Mesenchymal stem cell (in vitro differentiated cells and primary cell): ENCODE data around the gene FAM78B.

ENCODE experiments used
- DNase-seq: peaks from one replicate; pipeline ENCODE4 v3.0.0-alpha.2; 2013
- H2AFZ ChIP-seq: one replicate; pipeline ENCODE4 v1.6.1; 2013; ENCODE audit warnings: low read depth, mild to moderate bottlenecking, control low read depth, inconsistent platforms, low read length, moderate library complexity
- H2AK5ac ChIP-seq: 2 replicates; pipeline ENCODE4 v1.6.1; 2013; ENCODE audit warnings: low read length, moderate library complexity, mild to moderate bottlenecking, inconsistent platforms; ENCODE audit not compliant: severe bottlenecking
- H2BK120ac ChIP-seq: one replicate; pipeline ENCODE4 v1.6.1; 2013; ENCODE audit warnings: low read depth, mild to moderate bottlenecking, inconsistent platforms, low read length, moderate library complexity
- H2BK12ac ChIP-seq, 2 experiments: one replicate each; pipeline ENCODE4 v1.6.1; 2013; ENCODE audit warnings: inconsistent platforms in 2 of 2, low read length in 2 of 2, mild to moderate bottlenecking in 2 of 2, moderate library complexity in 2 of 2, control low read depth in 1 of 2
- H2BK15ac ChIP-seq: one replicate; pipeline ENCODE4 v1.6.1; 2013; ENCODE audit warnings: mild to moderate bottlenecking, low read depth, inconsistent platforms; ENCODE audit not compliant: poor library complexity, severe bottlenecking
- H2BK5ac ChIP-seq: 2 replicates; pipeline ENCODE4 v1.6.1; 2013; ENCODE audit warnings: low read depth, mild to moderate bottlenecking, low read length, control low read depth, inconsistent platforms; ENCODE audit not compliant: poor library complexity, severe bottlenecking
- H3K14ac ChIP-seq, 2 experiments: one replicate each; pipeline ENCODE4 v1.6.1; 2013; ENCODE audit warnings: inconsistent platforms in 2 of 2, low read length in 2 of 2, control low read depth in 1 of 2, mild to moderate bottlenecking in 1 of 2, moderate library complexity in 1 of 2
- H3K18ac ChIP-seq, 2 experiments: one replicate each; pipeline ENCODE4 v1.6.1; 2013; ENCODE audit warnings: inconsistent platforms in 2 of 2, low read length in 2 of 2, control low read depth in 1 of 2, low read depth in 1 of 2, mild to moderate bottlenecking in 1 of 2
- H3K23ac ChIP-seq, 2 experiments: one replicate each; pipeline ENCODE4 v1.6.1; 2013; ENCODE audit warnings: inconsistent platforms in 2 of 2, low read length in 2 of 2, mild to moderate bottlenecking in 2 of 2, moderate library complexity in 2 of 2, control low read depth in 1 of 2
- H3K27ac ChIP-seq: 2 replicates; pipeline ENCODE4 v1.5.1; 2013; ENCODE audit warnings: mild to moderate bottlenecking, moderate library complexity, low read length, control low read depth, inconsistent platforms; ENCODE audit not compliant: poor library complexity, severe bottlenecking
- H3K27me3 ChIP-seq, 2 experiments: 2 replicates each; pipeline versions ENCODE4 v1.6.1 to v1.7.0; 2013; ENCODE audit warnings: low read length in 2 of 2, mild to moderate bottlenecking in 2 of 2, moderate library complexity in 2 of 2, control low read depth in 1 of 2, inconsistent platforms in 1 of 2; ENCODE audit not compliant: control insufficient read depth in 1 of 2, insufficient read depth in 1 of 2
- H3K36me3 ChIP-seq, 2 experiments: 2 replicates each; pipeline versions ENCODE4 v1.6.1 to v1.7.0; 2013; ENCODE audit warnings: low read length in 2 of 2, control low read depth in 1 of 2, inconsistent platforms in 1 of 2, low read depth in 1 of 2, mild to moderate bottlenecking in 1 of 2; ENCODE audit not compliant: insufficient read depth in 2 of 2, control insufficient read depth in 1 of 2
- H3K4ac ChIP-seq, 2 experiments: one replicate each; pipeline ENCODE4 v1.6.1; 2013; ENCODE audit warnings: inconsistent platforms in 2 of 2, low read length in 2 of 2, mild to moderate bottlenecking in 2 of 2, moderate library complexity in 2 of 2, control low read depth in 1 of 2, low read depth in 1 of 2
- H3K4me1 ChIP-seq: 2 replicates; pipeline ENCODE4 v1.6.1; 2013; ENCODE audit warnings: low read depth, low read length, control low read depth; ENCODE audit not compliant: control insufficient read depth, insufficient read depth
- H3K4me2 ChIP-seq: 2 replicates; pipeline ENCODE4 v1.6.1; 2013; ENCODE audit warnings: low read length, mild to moderate bottlenecking, inconsistent platforms; ENCODE audit not compliant: poor library complexity, severe bottlenecking
- H3K4me3 ChIP-seq, 2 experiments: 2 replicates each; pipeline versions ENCODE4 v1.5.1 to v1.7.0; 2013; ENCODE audit warnings: low read length in 2 of 2, mild to moderate bottlenecking in 2 of 2, control low read depth in 1 of 2, low read depth in 1 of 2; ENCODE audit not compliant: insufficient read depth in 1 of 2
- H3K79me1 ChIP-seq: replicated peaks from 2 replicates; pipeline ENCODE4 v1.6.1; 2013; ENCODE audit warnings: mild to moderate bottlenecking, control low read depth, low read length, inconsistent platforms; ENCODE audit not compliant: poor library complexity, severe bottlenecking
- H3K9ac ChIP-seq: 2 replicates; pipeline ENCODE4 v1.7.0; 2013; ENCODE audit warnings: mild to moderate bottlenecking, low read length, moderate library complexity
- H3K9me3 ChIP-seq: 2 replicates; pipeline ENCODE4 v1.7.0; 2013; ENCODE audit warnings: mild to moderate bottlenecking, low read length; ENCODE audit not compliant: control insufficient read depth
- H4K8ac ChIP-seq: one replicate; pipeline ENCODE4 v1.6.1; 2013; ENCODE audit warnings: inconsistent platforms, mild to moderate bottlenecking, low read length, moderate library complexity
- H4K91ac ChIP-seq: one replicate; pipeline ENCODE4 v1.6.1; 2013; ENCODE audit warnings: mild to moderate bottlenecking, low read length, inconsistent platforms
- WGBS: methylation state at CpG from one replicate; pipeline ENCODE4 v1.1.7; 2013; ENCODE audit warnings: mixed read lengths; 5-methylcytosine and 5-hydroxymethylcytosine counted together

FAM78B gene

GRCh38 chr1:166197141-166197540 lies 30.3 kb upstream of the FAM78B start:
- no peak overlapping the region for H2AK5ac ChIP-seq
- H3K79me1 ChIP-seq, result no peaks in the 10 kb centered on the region
- no peak overlapping the region for H2BK12ac ChIP-seq
- no peak overlapping the region for H4K8ac ChIP-seq
- no peak overlapping the region for H2BK5ac ChIP-seq
- H3K27me3 ChIP-seq, result no peaks in the 10 kb centered on the region
- no peaks in the 10 kb centered on the region for H3K9me3 ChIP-seq
- no peaks in the 10 kb centered on the region for H3K4me1 ChIP-seq
- H3K4me3 ChIP-seq, result no peak overlapping the region
- H3K36me3 ChIP-seq, result no peaks in the 10 kb centered on the region
- no peak overlapping the region for H3K9ac ChIP-seq
- H3K4ac ChIP-seq, result no peak overlapping the region
- DNase-seq, result no peak
- H2BK15ac ChIP-seq, result no peak overlapping the region
- no peak overlapping the region for H2AFZ ChIP-seq
- WGBS, result 89% methylated on average over 1 of the region's 1 CpG
- H4K91ac ChIP-seq, result no peak overlapping the region
- no peak overlapping the region for H3K23ac ChIP-seq
- H3K14ac ChIP-seq, result no peak overlapping the region
- H3K27ac ChIP-seq, result no peak overlapping the region
- no peak overlapping the region for H3K18ac ChIP-seq
- no peak overlapping the region for H3K4me2 ChIP-seq
- H2BK120ac ChIP-seq, result no peak overlapping the region

GRCh38 chr1:166193057-166193698 lies 26.4 kb upstream of the FAM78B start:
- Histone ChIP-seq H2AFZ (no peak overlapping the region), H3K36me3 (no peaks in the 10 kb centered on the region), H4K91ac (no peak overlapping the region), H3K27ac (no peak overlapping the region), H2BK15ac (no peak overlapping the region), H2BK12ac (no peak overlapping the region), H3K4me3 (no peak overlapping the region), H3K4me1 (no peaks in the 10 kb centered on the region), H3K23ac (no peak overlapping the region), H3K9me3 (no peaks in the 10 kb centered on the region), H3K79me1 (no peaks in the 10 kb centered on the region), H4K8ac (no peak overlapping the region), H3K9ac (no peak overlapping the region), H3K18ac (no peak overlapping the region), H2BK5ac (no peak overlapping the region), H3K14ac (no peak overlapping the region), H3K4ac (no peak overlapping the region), H2AK5ac (no peak overlapping the region), H3K4me2 (no peak overlapping the region), H3K27me3 (no peaks in the 10 kb centered on the region), H2BK120ac (no peak overlapping the region)
- DNase-seq, result no peak
- WGBS, result 40% methylated on average over 4 of the region's 5 CpGs

- no peaks in the 10 kb centered on the region for H3K36me3 ChIP-seq
- H3K4ac ChIP-seq, result no peak overlapping the region
- H2BK12ac ChIP-seq, result no peak overlapping the region
- H4K8ac ChIP-seq, result no peak overlapping the region
- no peak overlapping the region for H4K91ac ChIP-seq
- WGBS, result 58% methylated on average over 4 of the region's 4 CpGs
- no peak overlapping the region for H3K14ac ChIP-seq
- H3K4me3 ChIP-seq, result no peak overlapping the region
- no peak overlapping the region for H2BK5ac ChIP-seq
- H3K79me1 ChIP-seq, result no peaks in the 10 kb centered on the region
- no peaks in the 10 kb centered on the region for H3K27me3 ChIP-seq
- no peak overlapping the region for H3K27ac ChIP-seq
- no peak for DNase-seq
- H3K4me1 ChIP-seq, result no peaks in the 10 kb centered on the region
- H2BK120ac ChIP-seq, result no peak overlapping the region
- H2AK5ac ChIP-seq, result no peak overlapping the region
- no peaks in the 10 kb centered on the region for H3K9me3 ChIP-seq
- no peak overlapping the region for H3K23ac ChIP-seq
- H3K9ac ChIP-seq, result no peak overlapping the region
- no peak overlapping the region for H2AFZ ChIP-seq
- no peak overlapping the region for H3K4me2 ChIP-seq
- no peak overlapping the region for H2BK15ac ChIP-seq
- no peak overlapping the region for H3K18ac ChIP-seq
Measured at GRCh38 chr1:166190400-166190799, 23.6 kb upstream of the FAM78B start.

- peaks cover 0 to 2% of the 10 kb centered on the region in 2 experiments for H3K27me3 ChIP-seq
- no peak overlapping the region for H3K14ac ChIP-seq
- no peak overlapping the region for H3K4me2 ChIP-seq
- no peak overlapping the region for H3K18ac ChIP-seq
- no peak overlapping the region for H4K8ac ChIP-seq
- no peaks in the 10 kb centered on the region for H3K4me1 ChIP-seq
- H3K36me3 ChIP-seq, result no peaks in the 10 kb centered on the region
- no peak overlapping the region for H2AK5ac ChIP-seq
- no peak overlapping the region for H3K4me3 ChIP-seq
- no peak overlapping the region for H3K23ac ChIP-seq
- no peaks in the 10 kb centered on the region for H3K79me1 ChIP-seq
- no peak overlapping the region for H2BK5ac ChIP-seq
- 26% methylated on average over 2 of the region's 2 CpGs for WGBS
- no peak for DNase-seq
- no peak overlapping the region for H4K91ac ChIP-seq
- no peaks in the 10 kb centered on the region for H3K9me3 ChIP-seq
- H2BK120ac ChIP-seq, result no peak overlapping the region
- no peak overlapping the region for H3K9ac ChIP-seq
- H3K27ac ChIP-seq, result no peak overlapping the region
- H2BK15ac ChIP-seq, result no peak overlapping the region
- no peak overlapping the region for H2BK12ac ChIP-seq
- no peak overlapping the region for H2AFZ ChIP-seq
- H3K4ac ChIP-seq, result no peak overlapping the region
Measured at GRCh38 chr1:166189126-166189525, 22.3 kb upstream of the FAM78B start.
